HFF-Myc (cell line): ENCODE data around the gene ARHGEF10L.

Source experiments
- DNase-seq: peaks from one replicate; pipeline ENCODE4 v3.0.0-alpha.2; 2011; ENCODE audit warnings: low read depth; ENCODE audit errors: extremely low read depth
- H3K4me3 ChIP-seq: replicated peaks from 2 replicates; pipeline ENCODE4 v1.5.1; 2011; ENCODE audit warnings: low read depth, mild to moderate bottlenecking, control low read depth, low read length
- TF ChIP-seq, protein P1 (sequence below): IDR thresholded peaks from 2 replicates; pipeline ENCODE4 v1.5.1; 2012; ENCODE audit warnings: mild to moderate bottlenecking, low read depth, low read length, control low read depth; ENCODE audit errors: missing control alignments

ARHGEF10L gene

DNA sequence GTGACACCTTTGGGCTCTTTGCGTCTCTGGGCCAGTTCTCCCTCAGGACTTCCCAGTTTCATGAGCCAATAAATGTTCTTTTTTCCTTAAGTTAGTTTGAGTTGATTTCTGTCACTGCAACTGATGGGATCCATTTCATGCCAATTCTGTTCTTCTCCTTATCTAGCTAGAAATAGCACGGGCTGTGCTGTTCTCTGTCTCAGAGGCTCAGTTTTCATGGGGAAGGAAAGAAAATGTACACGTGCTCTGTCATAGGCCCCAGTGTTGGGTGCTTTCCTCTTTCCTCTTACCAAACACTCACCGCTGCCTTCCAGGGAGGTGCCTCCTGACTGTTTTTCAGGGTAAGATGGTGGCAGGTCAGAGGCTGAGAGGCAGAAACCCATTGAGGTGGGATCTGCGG is 172.4 kb downstream of the ARHGEF10L start:
- no peak for DNase-seq
- no peak overlapping the region for H3K4me3 ChIP-seq
- TF ChIP-seq, protein P1, sequence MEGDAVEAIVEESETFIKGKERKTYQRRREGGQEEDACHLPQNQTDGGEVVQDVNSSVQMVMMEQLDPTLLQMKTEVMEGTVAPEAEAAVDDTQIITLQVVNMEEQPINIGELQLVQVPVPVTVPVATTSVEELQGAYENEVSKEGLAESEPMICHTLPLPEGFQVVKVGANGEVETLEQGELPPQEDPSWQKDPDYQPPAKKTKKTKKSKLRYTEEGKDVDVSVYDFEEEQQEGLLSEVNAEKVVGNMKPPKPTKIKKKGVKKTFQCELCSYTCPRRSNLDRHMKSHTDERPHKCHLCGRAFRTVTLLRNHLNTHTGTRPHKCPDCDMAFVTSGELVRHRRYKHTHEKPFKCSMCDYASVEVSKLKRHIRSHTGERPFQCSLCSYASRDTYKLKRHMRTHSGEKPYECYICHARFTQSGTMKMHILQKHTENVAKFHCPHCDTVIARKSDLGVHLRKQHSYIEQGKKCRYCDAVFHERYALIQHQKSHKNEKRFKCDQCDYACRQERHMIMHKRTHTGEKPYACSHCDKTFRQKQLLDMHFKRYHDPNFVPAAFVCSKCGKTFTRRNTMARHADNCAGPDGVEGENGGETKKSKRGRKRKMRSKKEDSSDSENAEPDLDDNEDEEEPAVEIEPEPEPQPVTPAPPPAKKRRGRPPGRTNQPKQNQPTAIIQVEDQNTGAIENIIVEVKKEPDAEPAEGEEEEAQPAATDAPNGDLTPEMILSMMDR, result no peak

DNA sequence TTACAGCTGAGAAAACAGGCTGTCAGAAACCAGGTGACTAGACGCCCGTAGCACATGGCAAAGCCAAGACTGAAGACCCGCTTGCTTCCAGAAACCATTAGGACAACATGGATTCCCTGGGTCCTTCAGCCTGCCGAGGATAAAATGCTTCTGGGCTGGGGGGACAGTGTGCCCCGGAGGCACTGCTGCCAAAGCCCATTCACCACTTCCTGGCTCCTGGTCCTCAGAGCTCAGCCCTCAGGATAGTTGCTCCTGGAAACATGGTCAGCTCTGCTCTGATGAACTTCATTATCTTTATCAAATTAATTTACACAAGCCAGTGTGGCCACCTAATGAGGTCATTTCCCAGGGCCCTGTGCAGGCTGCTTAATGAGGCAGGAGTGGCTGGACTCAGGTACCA is 174.5 kb downstream of the ARHGEF10L start:
- no peak for DNase-seq
- TF ChIP-seq, protein P1, result no peak
- H3K4me3 ChIP-seq, result no peak overlapping the region

DNA sequence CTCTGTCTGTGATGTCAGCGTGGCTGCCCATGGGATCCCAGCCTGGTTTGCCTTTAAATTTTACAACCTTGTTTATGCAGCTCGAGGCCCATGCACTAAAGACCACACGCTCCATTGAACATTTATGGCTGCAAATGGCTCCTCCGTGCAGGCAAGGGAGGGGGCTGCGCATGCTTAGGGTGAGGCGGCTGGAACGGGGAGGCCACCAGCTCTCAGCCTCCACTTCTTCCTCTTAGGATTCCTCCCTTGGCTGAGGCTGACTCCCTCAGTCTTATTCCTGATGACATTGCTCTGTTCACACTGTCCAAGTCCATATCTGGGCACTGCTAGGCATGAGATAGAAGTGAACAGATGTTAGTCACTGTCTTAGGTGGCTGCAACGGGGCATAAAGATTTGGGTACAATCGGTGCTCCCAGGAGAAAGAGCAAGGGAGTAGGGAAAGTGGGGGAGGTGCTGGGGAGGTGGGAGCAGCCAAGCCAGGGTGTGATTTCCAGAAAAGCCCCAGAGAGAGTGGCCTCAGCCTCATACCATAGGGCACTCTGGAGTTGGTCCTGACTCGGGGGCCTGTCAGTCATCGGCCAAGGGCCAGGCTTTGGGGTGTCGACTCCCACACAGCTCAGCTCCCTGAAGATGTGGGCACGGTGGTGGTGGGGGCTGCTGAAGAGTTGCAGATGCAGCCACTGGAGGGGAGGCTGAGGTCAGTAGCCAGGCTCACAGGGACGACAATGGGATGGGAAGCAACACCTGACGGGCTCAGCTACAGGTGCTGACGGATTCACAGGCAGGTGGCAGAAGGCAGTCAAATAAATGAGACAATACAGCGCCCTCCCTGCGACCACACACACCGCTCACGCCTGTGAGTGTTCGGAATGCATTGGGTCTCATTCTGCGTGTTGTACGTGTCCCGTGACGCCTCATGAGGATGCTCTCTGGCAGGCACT is 178.4 kb downstream of the ARHGEF10L start:
- H3K4me3 ChIP-seq, result no peak overlapping the region
- TF ChIP-seq, protein P1, result no peak
- DNase-seq, result no peak

DNA sequence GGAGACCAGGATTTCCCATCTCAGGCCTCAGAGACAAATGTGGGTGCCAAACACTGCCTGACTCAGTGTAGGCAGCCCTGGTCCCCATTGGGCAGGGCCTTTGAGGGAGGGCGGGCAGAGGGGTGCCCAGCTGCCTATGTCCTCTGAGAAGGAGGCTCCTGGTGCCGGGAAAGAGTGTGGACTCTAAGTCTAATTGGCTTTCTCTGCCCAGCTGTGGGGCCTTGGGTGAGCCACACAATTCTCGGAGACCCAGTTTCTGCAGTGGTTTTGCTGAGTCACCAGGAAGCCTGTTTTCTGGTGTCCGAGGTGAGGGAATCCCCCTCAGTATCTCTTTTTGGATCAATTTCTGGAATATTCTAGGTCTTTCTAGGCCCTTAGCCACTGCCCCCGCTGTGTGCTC is 180.4 kb downstream of the ARHGEF10L start:
- H3K4me3 ChIP-seq, result no peak overlapping the region
- no peak for DNase-seq
- TF ChIP-seq, protein P1, result no peak

DNA sequence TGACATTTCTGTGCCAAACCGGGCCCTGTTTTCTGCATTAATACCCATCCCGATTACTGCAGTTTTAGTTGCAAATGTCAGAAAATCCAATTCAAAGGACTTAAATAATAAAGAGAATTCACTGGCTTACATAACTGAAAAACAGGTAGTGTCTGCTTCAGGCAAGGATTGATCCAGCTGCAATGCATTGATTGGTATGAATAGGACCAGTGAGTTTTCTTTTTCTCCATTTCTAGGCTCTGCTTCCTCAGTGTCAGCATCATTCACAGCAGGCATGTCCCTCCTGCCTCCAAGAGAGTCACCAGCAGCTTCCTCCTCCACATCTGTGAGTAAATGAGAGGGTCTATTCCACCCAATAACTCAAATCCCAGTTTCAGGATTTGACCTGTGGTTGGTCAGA is 181.9 kb downstream of the ARHGEF10L start:
- H3K4me3 ChIP-seq, result no peak overlapping the region
- DNase-seq, result no peak
- TF ChIP-seq, protein P1, result no peak

DNA sequence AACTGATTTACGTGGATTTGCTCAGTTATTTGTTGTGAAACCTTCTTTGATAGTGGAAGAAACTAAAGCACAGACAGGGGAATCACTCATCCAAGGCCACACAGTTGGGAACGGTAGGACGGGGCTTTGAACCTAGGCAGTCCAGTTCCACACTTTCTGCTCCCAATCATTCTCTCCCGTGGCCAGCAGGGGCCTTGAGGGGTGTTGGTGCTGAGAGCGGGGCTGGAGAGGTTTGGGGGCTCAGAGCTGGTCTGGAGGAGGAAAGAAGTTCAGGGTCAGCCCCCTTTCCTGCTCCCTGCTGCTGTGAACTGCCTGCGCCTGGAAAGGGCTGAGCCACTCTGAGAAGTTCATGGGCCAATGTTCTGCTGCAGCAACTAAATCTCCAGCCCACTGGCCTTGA is 184.2 kb downstream of the ARHGEF10L start:
- no peak for DNase-seq
- TF ChIP-seq, protein P1, result peak; percentile 15
- H3K4me3 ChIP-seq, result no peak overlapping the region
